Stimulated activated CD8-positive, alpha-beta memory T cell treated with anti-CD3 and anti-CD28 coated beads, Interleukin-15, amount 100 ng/mL, for 24 hours (primary cell): ENCODE results near the gene SLC7A14.

Experiments
- DNase-seq: peaks from one replicate; pipeline ENCODE4 v3.0.0-alpha.2; 2020; ENCODE audit warnings: low read depth

SLC7A14 gene

DNA sequence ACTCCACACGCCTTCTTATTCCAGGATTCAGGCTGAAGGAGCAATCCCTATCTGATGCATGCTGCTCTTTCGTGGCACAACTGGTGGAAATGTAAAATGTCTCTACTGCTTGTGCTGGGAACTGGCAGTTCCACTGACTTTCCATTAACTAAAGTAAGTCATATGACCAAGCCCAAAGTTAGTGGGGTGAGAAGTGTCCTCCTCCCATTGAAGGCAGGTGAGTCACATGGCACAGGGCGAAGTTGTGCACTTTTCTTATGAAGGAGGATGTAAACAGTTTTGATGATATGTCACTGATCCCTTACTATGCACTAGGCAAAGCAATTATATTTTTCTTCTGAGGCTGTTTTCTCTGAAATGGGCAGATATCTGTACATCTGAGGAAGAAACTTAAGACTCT, 51.6 kb downstream of the SLC7A14 start:
- no peak for DNase-seq

GRCh38 chr3:170532573-170532972, 53.3 kb downstream of the SLC7A14 start:
- DNase-seq = no peak

- DNase-seq = no peak
Measured at GRCh38 chr3:170531657-170532335, 54.1 kb downstream of the SLC7A14 start.

- DNase-seq = no peak
Measured at GRCh38 chr3:170531054-170531453, 54.8 kb downstream of the SLC7A14 start.

DNA sequence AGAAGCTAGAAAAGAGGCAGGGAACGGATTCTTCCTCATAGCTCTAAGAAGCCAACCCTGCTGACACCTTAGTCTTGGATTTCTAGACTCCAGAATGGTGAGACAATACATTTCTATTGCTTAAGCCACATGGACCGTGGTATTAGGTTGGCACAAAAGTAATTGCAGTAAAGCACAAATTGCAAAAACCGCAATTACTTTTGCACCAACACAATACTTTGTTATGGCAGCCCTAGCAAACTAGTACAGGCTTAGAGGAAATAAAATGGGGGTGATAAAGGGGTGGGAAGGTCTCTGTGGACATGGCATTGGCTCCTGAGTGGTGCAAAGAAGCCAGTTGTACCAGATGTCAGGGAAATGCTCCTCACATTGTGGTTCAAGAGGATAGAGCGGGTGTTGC, 56.0 kb downstream of the SLC7A14 start:
- no peak for DNase-seq

GRCh38 chr3:170529346-170529745, 56.5 kb downstream of the SLC7A14 start:
- DNase-seq = no peak

DNA sequence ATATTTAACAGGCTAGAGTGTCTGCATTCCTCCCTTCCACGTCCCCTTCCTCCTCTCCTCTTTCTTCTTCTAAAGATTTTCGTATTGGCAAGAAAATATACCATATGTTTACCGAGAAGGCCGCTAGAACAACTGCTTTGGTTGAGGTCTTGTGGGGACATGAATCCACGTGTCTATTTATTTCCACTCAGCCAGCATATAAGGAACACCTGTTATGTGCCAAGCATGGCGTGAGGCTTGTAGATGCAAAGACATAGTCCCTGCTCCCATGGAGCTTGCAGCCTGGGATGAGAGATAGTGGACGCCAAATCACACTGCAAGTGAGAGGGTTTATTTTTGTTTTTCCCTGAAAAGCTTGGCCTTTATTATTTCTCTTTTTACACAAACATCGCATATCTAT, 57.1 kb downstream of the SLC7A14 start:
- DNase-seq = no peak

GRCh38 chr3:170524073-170524472, 61.8 kb downstream of the SLC7A14 start:
- no peak for DNase-seq

- DNase-seq = no peak
Measured at GRCh38 chr3:170523248-170523647, 62.6 kb downstream of the SLC7A14 start.

- DNase-seq = no peak
Measured at GRCh38 chr3:170522201-170522600, 63.7 kb downstream of the SLC7A14 start.

DNA sequence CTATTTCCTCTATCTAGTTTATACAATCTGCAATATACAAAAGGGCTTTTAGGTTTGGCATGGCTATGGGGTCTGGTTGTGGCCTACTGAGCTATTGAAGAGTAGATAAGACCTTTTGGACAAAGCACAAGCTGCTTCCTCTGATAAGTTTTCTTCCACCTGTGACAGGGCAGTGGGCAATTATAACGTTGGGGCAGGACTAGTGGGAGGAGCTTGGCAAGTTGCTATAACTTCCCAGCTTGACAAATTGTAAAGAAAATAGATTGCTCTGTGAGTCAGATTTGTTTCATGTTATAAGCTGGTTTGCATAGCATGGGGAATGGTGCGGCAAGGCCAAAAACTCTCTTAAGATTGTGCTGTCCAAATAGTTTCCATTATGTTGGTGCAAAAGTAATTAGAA, 64.9 kb downstream of the SLC7A14 start:
- DNase-seq = no peak

DNA sequence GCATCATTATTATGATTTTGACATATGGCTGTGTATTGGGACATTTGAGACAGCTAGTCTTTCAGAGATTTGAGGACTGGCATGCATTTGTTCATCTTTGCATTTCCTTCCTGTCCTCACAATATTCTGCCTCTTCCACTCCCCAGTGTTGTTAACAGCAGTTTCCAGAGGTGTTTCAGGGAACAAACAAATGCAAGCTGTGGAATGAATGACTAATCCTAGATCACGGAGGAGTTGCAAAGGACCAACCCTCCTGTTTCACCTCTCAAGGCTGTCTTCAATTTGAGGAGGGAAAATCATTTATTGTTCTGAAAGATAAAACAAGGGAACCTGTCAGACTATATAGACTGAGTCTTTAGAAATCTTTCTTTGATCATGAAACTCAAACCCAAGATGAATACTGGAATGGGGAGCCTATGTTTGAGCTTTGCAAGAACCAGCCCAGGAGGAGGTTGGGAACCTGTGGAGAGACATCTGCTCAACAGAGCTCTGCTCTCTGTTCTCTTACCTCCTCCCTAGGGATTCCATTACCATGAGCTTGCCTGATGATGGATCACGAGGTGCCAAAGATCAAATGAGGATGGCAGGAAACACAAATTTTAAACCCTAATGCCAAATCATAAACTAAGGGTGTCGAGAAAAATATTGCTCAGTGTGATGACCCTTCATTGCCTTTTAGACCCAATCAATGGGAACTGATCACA, 68.5 kb downstream of the SLC7A14 start:
- no peak for DNase-seq

- no peak for DNase-seq
Measured at GRCh38 chr3:170513642-170514041, 72.2 kb downstream of the SLC7A14 start.

DNA sequence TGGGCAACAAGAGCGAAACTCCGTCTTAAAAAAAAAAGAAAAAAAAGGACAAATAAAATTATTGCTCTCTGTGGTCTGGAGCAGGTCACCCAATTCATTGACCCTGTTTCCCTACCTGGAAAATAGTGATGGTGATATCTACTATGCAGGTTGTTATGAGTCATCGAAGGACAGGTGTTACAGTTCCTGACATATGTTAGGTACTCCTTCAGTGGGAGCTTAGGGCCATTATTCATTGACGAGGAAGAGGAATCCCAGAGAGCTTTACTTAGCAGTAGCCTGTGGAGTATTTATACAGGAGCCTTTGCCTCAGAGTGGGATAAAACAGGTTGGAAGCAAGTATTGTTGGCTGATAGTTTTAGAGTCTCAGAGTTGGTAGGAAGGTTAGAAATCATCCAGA, 74.5 kb downstream of the SLC7A14 start:
- no peak for DNase-seq

DNA sequence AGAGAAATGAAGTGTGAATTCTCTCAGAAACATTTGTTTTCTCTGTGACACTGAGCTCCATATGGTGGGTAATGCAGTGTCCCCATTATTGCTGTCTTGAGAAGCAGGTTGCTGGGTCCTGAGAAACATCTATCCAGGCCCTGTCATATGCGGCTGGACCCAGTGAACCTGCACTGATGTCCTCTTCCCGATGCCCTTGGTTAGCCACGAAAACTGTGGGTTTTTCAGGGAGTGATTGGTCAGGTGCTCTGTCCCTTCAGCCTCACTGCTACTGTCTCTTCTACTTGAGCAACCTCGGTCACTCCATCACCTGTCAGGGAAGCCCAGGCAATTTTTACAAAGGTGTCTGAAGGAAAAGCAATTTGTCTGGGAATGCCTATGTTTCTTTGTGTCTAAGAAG, 77.0 kb downstream of the SLC7A14 start:
- no peak for DNase-seq

GRCh38 chr3:170508291-170508690, 77.6 kb downstream of the SLC7A14 start:
- DNase-seq = no peak

- no peak for DNase-seq
Measured at GRCh38 chr3:170507063-170507462, 78.8 kb downstream of the SLC7A14 start.

DNA sequence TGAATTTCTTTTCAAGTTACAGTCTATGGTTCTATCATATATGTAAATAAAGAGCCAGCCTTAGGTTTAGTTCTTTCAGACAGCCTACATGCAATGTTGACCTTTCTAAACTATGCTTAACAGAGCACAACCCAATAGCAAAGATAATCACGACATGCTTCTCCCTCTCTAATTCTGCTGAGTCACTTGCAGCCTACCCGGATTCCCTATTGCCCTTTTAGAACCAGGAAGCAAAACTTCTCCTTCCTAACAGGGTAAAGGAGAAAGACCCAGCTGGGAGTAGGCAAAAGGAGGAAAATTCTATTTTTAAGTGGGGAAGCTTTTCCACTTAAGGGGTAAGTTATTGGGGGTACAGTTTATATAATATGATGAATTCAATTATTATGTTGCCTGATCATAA, 79.3 kb downstream of the SLC7A14 start:
- no peak for DNase-seq

GRCh38 chr3:170502297-170502696, 83.6 kb downstream of the SLC7A14 start:
- DNase-seq = no peak

DNA sequence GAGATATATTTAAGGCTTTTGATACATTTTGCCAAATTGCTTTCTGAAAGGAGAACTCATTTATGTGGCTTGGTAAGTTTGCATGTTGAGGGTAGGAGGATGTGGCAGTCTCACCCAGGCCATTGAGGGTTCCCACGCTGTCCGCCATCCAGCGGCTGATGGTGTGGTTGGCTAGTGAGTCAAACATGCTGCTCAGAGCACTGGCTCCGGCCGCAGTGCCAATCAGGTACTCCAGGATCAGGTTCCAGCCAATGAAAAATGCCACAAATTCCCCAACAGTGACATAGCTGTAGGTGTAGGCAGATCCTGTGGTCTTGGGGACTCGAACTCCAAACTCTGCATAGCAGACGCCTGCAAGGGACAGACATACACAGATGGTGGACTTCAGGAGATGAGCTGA, 84.9 kb downstream of the SLC7A14 start:
- no peak for DNase-seq

GRCh38 chr3:170500462-170500861, 85.4 kb downstream of the SLC7A14 start:
- no peak for DNase-seq

DNA sequence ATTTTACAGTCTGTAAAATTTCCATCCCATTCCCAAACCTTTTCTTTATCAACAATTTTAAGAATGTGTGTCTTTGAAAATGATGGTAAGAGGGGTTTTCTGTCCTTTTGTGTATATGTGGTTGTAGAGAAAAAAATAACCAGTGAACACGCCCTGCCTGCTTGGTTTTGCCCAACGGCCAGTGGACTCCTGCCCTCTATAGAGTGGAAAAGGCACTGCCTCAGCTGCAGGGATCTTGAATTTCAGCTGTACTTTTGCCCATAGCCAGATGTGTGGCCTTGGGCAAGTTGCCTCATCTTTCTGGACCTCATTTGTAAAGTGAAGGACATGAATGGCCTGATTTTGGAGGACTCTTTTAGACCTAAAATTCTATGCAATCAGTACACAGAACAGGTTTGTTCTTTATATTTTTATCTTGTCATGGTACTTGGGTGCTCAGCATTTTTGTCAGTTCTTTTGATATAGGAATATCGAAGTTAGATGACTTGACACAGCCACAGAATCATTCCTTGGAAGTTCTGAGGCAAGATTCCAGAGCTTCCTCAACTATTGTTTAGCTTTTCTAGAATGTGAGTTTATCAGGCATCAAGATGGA, 86.2 kb downstream of the SLC7A14 start:
- no peak for DNase-seq
